GM12892 (cell line): ENCODE data around the gene CRIP1.

Source experiments
- POLR2A ChIP-seq: IDR thresholded peaks from 2 replicates; pipeline ENCODE4 v1.6.1; 2011; ENCODE audit warnings: low read depth, low read length, control low read depth
- POLR2AphosphoS5 ChIP-seq: IDR thresholded peaks from 2 replicates; pipeline ENCODE4 v1.6.1; 2011; ENCODE audit warnings: low read depth, low read length, control low read depth
- TAF1 ChIP-seq: IDR thresholded peaks from 2 replicates; pipeline ENCODE4 v1.6.1; 2011; ENCODE audit warnings: low read depth, mild to moderate bottlenecking, control low read depth, low read length, borderline replicate concordance

GRCh38 chr14:105528586-105529318 is 42.1 kb downstream of the CRIP1 start:
- TF ChIP-seq POLR2A (no peak), POLR2AphosphoS5 (no peak), TAF1 (no peak)
